Measurements from ENCODE around the gene STX1B.

Gene STX1B

GRCh38 chr16:31010585-31011325 lies at the start of gene STX1B:
Gene STX1B, minus strand, starts transcription at chr16:31010638. Its CDS starts 242 bp downstream, at chr16:31010396.
- no peak for TF ChIP-seq ZNF274 (IDR thresholded peaks at IDR 0.05; ENCODE audit: low read depth, low read length)
- no peak within 1 kb of the TSS for H3K4me3 ChIP-seq (ENCODE audit: low read length)

GRCh38 chr16:31055613-31056012 lies 45.2 kb upstream of the STX1B start:
- H3K4me3 ChIP-seq (ENCODE audit: low read length), result no peak overlapping the region
- TF ChIP-seq ZNF274 (IDR thresholded peaks at IDR 0.05; ENCODE audit: low read depth, low read length), result no peak

GRCh38 chr16:31052114-31052513 lies 41.7 kb upstream of the STX1B start:
- H3K4me3 ChIP-seq (ENCODE audit: low read length), result no peak overlapping the region
- TF ChIP-seq ZNF274 (IDR thresholded peaks at IDR 0.05; ENCODE audit: low read depth, low read length), result no peak

- no peak overlapping the region for H3K4me3 ChIP-seq (ENCODE audit: low read length)
- no peak for TF ChIP-seq ZNF274 (IDR thresholded peaks at IDR 0.05; ENCODE audit: low read depth, low read length)
Observed at GRCh38 chr16:31050280-31051030, 40.0 kb upstream of the STX1B start.

GRCh38 chr16:31043898-31044481 lies 33.6 kb upstream of the STX1B start:
- H3K4me3 ChIP-seq (ENCODE audit: low read length), result no peak overlapping the region
- TF ChIP-seq ZNF274 (IDR thresholded peaks at IDR 0.05; ENCODE audit: low read depth, low read length), result no peak

- no peak overlapping the region for H3K4me3 ChIP-seq (ENCODE audit: low read length)
- TF ChIP-seq ZNF274 (IDR thresholded peaks at IDR 0.05; ENCODE audit: low read depth, low read length), result no peak
Observed at GRCh38 chr16:31043352-31043751, 32.9 kb upstream of the STX1B start.

- no peak for TF ChIP-seq ZNF274 (IDR thresholded peaks at IDR 0.05; ENCODE audit: low read depth, low read length)
- no peak overlapping the region for H3K4me3 ChIP-seq (ENCODE audit: low read length)
Observed at GRCh38 chr16:31042866-31043265, 32.4 kb upstream of the STX1B start.

GRCh38 chr16:31038993-31039392 lies 28.6 kb upstream of the STX1B start:
- H3K4me3 ChIP-seq (ENCODE audit: low read length), result no peak overlapping the region
- TF ChIP-seq ZNF274 (IDR thresholded peaks at IDR 0.05; ENCODE audit: low read depth, low read length), result no peak

GRCh38 chr16:31036691-31037090 lies 26.3 kb upstream of the STX1B start:
- no peak for TF ChIP-seq ZNF274 (IDR thresholded peaks at IDR 0.05; ENCODE audit: low read depth, low read length)
- H3K4me3 ChIP-seq (ENCODE audit: low read length), result no peak overlapping the region

GRCh38 chr16:31033709-31034492 lies 23.5 kb upstream of the STX1B start:
- no peak for TF ChIP-seq ZNF274 (IDR thresholded peaks at IDR 0.05; ENCODE audit: low read depth, low read length)
- peak overlapping the region; percentile 73 for H3K4me3 ChIP-seq (ENCODE audit: low read length)

- H3K4me3 ChIP-seq (ENCODE audit: low read length), result peak within 1 kb of the TSS; percentile 73
- no peak for TF ChIP-seq ZNF274 (IDR thresholded peaks at IDR 0.05; ENCODE audit: low read depth, low read length)
Observed at GRCh38 chr16:31032736-31033708, 22.6 kb upstream of the STX1B start, which contains the start of gene STX4. Gene STX4, plus strand, starts transcription at chr16:31033558. Its CDS starts 248 bp downstream, at chr16:31033806.

- H3K4me3 ChIP-seq (ENCODE audit: low read length), result no peak overlapping the region
- no peak for TF ChIP-seq ZNF274 (IDR thresholded peaks at IDR 0.05; ENCODE audit: low read depth, low read length)
Observed at GRCh38 chr16:31031276-31031675, 20.8 kb upstream of the STX1B start.

GRCh38 chr16:31029272-31029671 lies 18.8 kb upstream of the STX1B start:
- H3K4me3 ChIP-seq (ENCODE audit: low read length), result no peak overlapping the region
- TF ChIP-seq ZNF274 (IDR thresholded peaks at IDR 0.05; ENCODE audit: low read depth, low read length), result no peak

Measured in GM08714 (cell line).